Ascending aorta (tissue), 2 donors: ENCODE data around the gene GAK. TPM values are rescaled to one million over a fixed set of nuclear protein-coding genes. Genes with fewer than 3 reads are reported as not detected.

Experiments
- DNase-seq, 2 donors: peaks; one replicate each; pipeline ENCODE4 v3.0.0-alpha.2; 2019; ENCODE audit warnings: low spot score in 2 of 2
- H3K27ac ChIP-seq, 2 donors: fragments of 200-600 bp; sonication (generic); one replicate each; pipeline ENCODE4 v1.5.1; 2016 to 2017; ENCODE audit warnings: mild to moderate bottlenecking in 1 of 2
- H3K27me3 ChIP-seq: fragments of 200-600 bp; sonication (generic); one replicate; pipeline ENCODE4 v1.5.1; 2017
- H3K36me3 ChIP-seq, 2 donors: fragments of 200-600 bp; sonication (generic); one replicate each; pipeline ENCODE4 v1.5.1; 2016
- H3K4me1 ChIP-seq, 2 donors: fragments of 200-600 bp; sonication (generic); one replicate each; pipeline ENCODE4 v1.5.1; 2016 to 2017; ENCODE audit warnings: mild to moderate bottlenecking in 1 of 2
- H3K4me3 ChIP-seq, 2 donors: fragments of 200-600 bp; sonication (generic); one replicate each; pipeline ENCODE4 v1.5.1; 2016 to 2017; ENCODE audit warnings: mild to moderate bottlenecking in 1 of 2
- H3K9me3 ChIP-seq, 2 donors: fragments of 200-600 bp; sonication (generic); one replicate each; pipeline ENCODE4 v1.5.1; 2016
- intact Hi-C: fragments of 100-400 bp; cut with DNase I; formaldehyde crosslinking; loops from one replicate; pipeline ENCODE4 v1.15.1; 2023
- total RNA-seq: library from RNA; depleted of rRNA; stranded (reverse); fragments of >200 nt; gene quantifications from one replicate; pipeline ENCODE4 v1.1.0, GENCODE V29; 2016
- TF ChIP-seq, protein P1 (sequence below), 3 experiments: fragments of 200-600 bp in 2 of 3; fragments of 450-650 bp in 1 of 3; sonication (generic) in 2 of 3; IDR thresholded peaks; one replicate each; pipeline ENCODE4 v1.5.1; 2016 to 2019; ENCODE audit warnings: antibody characterized with exemption in 3 of 3, mild to moderate bottlenecking in 1 of 3, moderate library complexity in 1 of 3

GAK gene
- total RNA-seq, 1 donor from 2014 or later = 87.3 TPM

GRCh38 chr4:909131-909571, 23.0 kb downstream of the GAK start:
- no peaks in the 10 kb centered on the region for H3K9me3 ChIP-seq
- DNase-seq = no peak
- H3K27me3 ChIP-seq = no peaks in the 10 kb centered on the region
- intact Hi-C loops = no loop called here
- H3K4me1 ChIP-seq = no peaks in the 10 kb centered on the region
- TF ChIP-seq, protein P1, sequence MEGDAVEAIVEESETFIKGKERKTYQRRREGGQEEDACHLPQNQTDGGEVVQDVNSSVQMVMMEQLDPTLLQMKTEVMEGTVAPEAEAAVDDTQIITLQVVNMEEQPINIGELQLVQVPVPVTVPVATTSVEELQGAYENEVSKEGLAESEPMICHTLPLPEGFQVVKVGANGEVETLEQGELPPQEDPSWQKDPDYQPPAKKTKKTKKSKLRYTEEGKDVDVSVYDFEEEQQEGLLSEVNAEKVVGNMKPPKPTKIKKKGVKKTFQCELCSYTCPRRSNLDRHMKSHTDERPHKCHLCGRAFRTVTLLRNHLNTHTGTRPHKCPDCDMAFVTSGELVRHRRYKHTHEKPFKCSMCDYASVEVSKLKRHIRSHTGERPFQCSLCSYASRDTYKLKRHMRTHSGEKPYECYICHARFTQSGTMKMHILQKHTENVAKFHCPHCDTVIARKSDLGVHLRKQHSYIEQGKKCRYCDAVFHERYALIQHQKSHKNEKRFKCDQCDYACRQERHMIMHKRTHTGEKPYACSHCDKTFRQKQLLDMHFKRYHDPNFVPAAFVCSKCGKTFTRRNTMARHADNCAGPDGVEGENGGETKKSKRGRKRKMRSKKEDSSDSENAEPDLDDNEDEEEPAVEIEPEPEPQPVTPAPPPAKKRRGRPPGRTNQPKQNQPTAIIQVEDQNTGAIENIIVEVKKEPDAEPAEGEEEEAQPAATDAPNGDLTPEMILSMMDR (IDR thresholded peaks at IDR 0.05) = no peak
- H3K36me3 ChIP-seq = peaks cover 28 to 45% of the 10 kb centered on the region in 2 donors
- no peak overlapping the region for H3K4me3 ChIP-seq
- no peak overlapping the region for H3K27ac ChIP-seq

GRCh38 chr4:907691-908425, 24.3 kb downstream of the GAK start:
- intact Hi-C loops = no loop called here
- Histone ChIP-seq H3K27ac (no peak overlapping the region), H3K9me3 (no peaks in the 10 kb centered on the region), H3K27me3 (no peaks in the 10 kb centered on the region), H3K36me3 (peaks cover 27 to 51% of the 10 kb centered on the region in 2 donors), H3K4me1 (no peaks in the 10 kb centered on the region), H3K4me3 (no peak overlapping the region)
- TF ChIP-seq, protein P1 (IDR thresholded peaks at IDR 0.05) = no peak
- DNase-seq = no peak

- H3K9me3 ChIP-seq = no peaks in the 10 kb centered on the region
- H3K4me3 ChIP-seq = no peak overlapping the region
- H3K4me1 ChIP-seq = no peaks in the 10 kb centered on the region
- no peak overlapping the region for H3K27ac ChIP-seq
- H3K27me3 ChIP-seq = no peaks in the 10 kb centered on the region
- TF ChIP-seq, protein P1 (IDR thresholded peaks at IDR 0.05) = no peak
- intact Hi-C loops = no loop called here
- DNase-seq = no peak
- H3K36me3 ChIP-seq = peaks cover 26 to 46% of the 10 kb centered on the region in 2 donors
These were observed 25.1 kb downstream of the GAK start for GRCh38 chr4:907103-907400.

DNA sequence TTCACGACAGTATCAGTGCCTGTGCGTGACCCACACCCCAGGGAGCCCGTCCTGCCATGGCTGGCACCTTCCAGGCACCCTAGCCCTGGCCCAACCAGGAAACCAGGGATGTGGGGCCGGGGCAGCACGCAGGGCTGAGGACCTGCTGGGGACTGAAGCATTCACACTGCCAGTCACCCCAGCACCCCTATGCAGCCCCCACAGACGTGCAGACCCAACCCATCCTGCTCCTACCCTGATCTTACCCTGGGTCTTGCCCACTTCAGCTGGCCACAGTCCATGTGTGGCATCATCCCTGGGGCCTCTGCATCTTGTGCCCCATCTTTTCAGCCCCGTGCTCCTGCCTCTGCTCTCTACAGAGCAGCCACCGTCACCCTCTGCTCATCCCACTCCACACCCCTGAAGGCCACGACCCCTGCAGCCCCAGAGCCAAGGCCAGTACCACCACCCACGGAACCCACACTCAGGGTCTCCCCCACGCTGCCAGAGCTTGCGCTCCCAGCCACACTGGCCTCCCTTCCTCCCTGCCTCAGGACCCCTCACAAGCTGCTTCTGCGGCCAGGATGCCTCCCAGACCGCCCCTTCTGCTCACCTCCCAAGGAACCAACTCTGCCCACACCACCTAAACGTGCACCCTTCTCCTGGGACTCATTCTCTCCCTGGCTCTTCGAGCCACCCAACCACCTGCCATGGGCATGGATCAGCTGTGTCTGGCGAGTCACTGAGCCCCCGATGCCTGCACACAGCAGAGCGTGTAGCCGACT, 25.6 kb downstream of the GAK start:
- H3K4me3 ChIP-seq = no peak overlapping the region
- DNase-seq = no peak
- H3K4me1 ChIP-seq = no peaks in the 10 kb centered on the region
- TF ChIP-seq, protein P1 (IDR thresholded peaks at IDR 0.05) = no peak
- intact Hi-C loops = no loop called here
- no peaks in the 10 kb centered on the region for H3K9me3 ChIP-seq
- no peak overlapping the region for H3K27ac ChIP-seq
- H3K27me3 ChIP-seq = no peaks in the 10 kb centered on the region
- H3K36me3 ChIP-seq = peaks cover 25 to 43% of the 10 kb centered on the region in 2 donors

DNA sequence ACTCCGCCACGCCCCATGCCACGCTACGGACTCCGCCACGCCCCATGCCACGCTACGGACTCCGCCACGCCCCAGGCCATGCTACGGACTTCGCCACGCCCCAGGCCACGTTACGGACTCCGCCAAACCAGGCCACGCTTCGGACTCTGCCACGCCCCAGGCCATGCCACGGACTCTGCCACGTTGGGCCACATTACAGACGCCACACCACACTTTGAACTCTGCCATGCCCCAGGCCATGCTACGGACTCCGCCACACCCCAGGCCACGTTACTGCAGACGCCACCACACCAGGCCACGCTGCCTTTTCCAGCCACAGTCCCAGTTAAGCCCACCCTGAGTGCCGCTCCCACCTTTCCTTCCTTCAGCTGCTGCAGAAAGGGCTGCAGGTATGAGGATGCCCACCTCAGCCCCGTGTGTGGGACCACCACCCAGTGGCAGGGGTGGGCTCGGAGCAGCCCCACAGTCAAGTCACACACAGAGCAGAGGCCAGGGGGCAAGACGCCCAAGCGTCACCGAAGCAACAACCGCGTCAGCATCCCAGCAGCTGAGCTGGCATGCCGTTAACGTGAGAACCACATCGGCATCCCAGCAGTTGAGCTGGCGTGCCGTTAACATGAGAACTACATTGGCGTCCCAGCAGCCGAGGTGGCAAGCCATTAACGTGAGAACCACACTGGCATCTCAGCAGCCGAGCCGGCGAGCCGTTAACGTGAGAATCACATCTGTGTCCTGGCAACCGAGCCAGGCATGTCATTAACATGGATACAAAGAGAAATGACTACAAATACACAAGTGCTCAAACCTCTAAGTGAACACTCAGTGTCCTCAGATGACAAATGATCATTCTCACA, 26.4 kb downstream of the GAK start:
- Histone ChIP-seq H3K27me3 (no peaks in the 10 kb centered on the region), H3K9me3 (no peaks in the 10 kb centered on the region), H3K4me1 (no peaks in the 10 kb centered on the region), H3K4me3 (no peak overlapping the region), H3K27ac (no peak overlapping the region), H3K36me3 (peaks cover 17 to 43% of the 10 kb centered on the region in 2 donors)
- TF ChIP-seq, protein P1 (IDR thresholded peaks at IDR 0.05) = no peak
- intact Hi-C loops = no loop called here
- DNase-seq = no peak
